Stimulated activated CD4-positive, alpha-beta T cell treated with anti-CD3 and anti-CD28 coated beads, Interleukin-4, amount 100 ng/mL, for 1 hour (primary cell): ENCODE data around the gene ACSF3.

ENCODE experiments used
- DNase-seq: peaks from one replicate; pipeline ENCODE4 v3.0.0-alpha.2; 2020

Gene ACSF3

GRCh38 chr16:89149386-89149785, 55.7 kb downstream of the ACSF3 start:
- no peak for DNase-seq

GRCh38 chr16:89150090-89150835, 56.6 kb downstream of the ACSF3 start:
- no peak for DNase-seq

DNA sequence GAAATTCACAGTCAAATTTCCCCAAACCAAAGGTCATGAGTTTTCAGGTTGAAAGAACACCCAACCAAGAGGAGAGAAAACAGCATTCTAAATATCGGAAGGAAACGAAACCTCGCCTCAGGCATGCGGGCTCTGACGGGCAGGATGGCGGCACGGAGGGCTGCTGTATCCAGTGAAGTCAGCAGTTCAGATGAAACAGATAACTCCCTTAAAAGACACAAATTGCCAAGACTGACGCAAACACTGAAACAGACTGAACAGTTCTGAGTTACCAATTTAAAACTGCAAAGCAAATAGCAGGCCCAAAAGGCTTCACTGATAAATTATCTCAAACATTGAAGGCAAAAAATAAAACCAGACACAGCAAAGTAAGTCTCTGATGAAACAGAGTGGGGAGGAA, 57.3 kb downstream of the ACSF3 start:
- no peak for DNase-seq

DNA sequence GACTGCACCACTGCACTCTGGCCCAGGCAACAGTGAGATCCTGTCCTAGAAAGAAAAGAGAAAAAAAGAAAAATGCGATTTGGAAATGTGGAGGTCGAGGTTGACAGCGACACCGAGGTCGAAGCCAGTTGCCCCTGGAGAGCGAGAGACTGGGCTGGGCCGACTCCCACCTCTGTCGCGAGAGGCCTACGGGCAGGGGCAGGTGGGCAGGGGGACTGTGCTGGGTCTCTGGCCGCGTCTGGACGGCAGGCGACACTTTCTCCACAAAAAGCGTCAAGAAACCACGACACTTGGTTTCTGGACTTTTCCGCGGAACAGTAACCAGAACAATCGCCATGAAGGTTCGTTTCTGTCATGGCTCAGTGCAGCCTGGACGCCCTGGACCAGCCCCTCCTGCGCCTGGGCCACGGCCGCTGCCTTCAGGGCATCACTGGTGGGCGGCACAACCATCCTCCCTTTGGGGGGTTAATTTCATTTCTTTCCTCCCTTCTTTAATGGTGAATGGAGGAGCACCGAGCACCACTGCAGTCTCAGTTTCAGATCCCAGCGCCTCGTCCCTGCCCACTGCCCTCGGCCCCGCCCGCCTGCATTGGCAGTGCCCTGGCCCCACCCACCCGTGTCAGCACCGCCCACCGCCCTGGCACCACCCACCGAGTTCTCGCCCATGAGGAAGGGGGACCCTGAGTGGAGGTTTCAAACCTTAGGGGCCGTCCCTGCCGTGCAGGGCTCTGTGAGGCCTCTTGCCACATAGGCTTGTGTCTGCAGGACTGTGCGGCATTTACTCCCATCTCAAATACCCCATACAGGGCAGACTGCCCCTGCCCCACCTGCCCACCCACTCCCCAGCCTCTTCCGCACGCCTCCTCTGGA, 59.4 kb downstream of the ACSF3 start:
- DNase-seq, result no peak

DNA sequence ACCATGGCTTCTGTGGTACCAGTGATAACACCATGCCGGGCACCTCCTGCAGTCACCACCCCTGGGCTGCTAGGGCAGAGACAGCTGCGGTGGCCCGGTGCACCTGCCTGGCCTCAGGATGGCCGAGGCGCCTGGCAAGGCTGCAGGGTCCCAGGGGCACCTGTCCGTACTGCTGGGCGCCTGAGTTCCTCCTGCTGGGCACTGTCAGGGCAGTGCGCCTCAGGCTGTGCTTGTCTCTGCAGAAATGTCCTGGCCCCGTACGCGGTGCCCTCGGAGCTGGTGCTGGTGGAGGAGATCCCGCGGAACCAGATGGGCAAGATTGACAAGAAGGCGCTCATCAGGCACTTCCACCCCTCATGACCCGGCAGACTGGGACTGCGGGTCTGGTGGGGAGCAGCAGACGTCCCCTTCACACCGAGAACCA, 60.2 kb downstream of the ACSF3 start:
- no peak for DNase-seq

DNA sequence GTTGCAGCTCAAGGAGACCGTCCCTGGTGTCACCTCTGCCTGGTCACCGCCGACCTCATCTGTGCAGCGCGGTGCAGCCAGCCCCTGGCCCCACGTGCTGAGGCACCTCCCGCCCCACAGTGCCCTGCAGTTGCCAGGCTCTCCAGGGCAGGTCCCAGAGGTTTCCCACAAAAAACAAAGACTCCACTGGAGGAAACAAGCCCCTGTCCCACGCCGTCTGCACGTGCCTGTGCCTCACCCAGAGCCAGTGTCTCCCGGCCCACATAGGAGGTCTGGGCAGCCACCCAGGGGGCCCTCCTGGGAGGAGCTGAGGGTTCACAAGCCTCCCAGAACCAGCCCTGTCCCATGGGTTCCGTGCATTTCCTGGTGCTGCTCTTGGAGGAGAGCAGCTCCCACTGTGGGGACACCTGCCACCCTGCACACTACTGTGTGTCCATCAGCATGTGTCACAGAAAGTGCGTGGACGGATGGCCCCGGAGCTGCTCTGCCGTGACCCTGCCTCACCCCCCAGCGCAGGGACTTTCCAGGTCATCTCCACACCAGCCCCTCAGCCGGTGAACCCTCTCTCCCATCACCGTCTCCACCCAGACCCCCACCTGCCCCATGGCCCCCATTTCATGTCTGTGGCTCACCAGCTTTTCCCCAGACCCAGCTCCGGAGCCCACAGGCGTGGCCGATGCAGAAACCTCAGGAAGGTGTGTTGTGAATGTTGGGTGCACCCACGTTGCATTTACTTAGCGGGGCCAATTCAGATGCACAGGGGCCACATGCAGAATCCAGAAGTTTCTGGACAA, 60.9 kb downstream of the ACSF3 start:
- no peak for DNase-seq

GRCh38 chr16:89155184-89155679, 61.6 kb downstream of the ACSF3 start:
- DNase-seq, result no peak

- no peak for DNase-seq
Observed at GRCh38 chr16:89155851-89156739, 62.4 kb downstream of the ACSF3 start.

- no peak for DNase-seq
Observed at GRCh38 chr16:89156740-89157645, 63.3 kb downstream of the ACSF3 start.

DNA sequence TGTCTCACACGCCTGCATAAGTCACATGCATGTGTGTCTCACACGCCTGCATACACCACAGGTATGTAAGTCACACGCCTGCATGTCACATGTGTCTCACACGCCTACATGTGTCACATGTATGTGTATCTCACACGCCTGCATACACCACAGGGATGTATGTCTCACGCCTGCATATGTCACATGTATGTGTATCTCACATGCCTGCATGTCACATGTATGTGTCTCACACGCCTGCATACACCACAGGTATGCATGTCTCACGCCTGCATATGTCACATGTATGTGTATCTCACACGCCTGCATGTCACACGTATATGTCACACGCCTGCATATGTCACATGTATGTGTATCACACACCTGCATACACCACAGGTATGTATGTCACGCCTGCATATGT, 64.1 kb downstream of the ACSF3 start:
- no peak for DNase-seq

GRCh38 chr16:89159066-89159849, 65.6 kb downstream of the ACSF3 start:
- DNase-seq, result no peak

GRCh38 chr16:89159850-89160354, 66.2 kb downstream of the ACSF3 start:
- DNase-seq, result no peak

- no peak for DNase-seq
Observed at GRCh38 chr16:89160977-89161701, 67.5 kb downstream of the ACSF3 start.

GRCh38 chr16:89161763-89162713, 68.4 kb downstream of the ACSF3 start:
- DNase-seq, result no peak

GRCh38 chr16:89163297-89163696, 69.6 kb downstream of the ACSF3 start:
- no peak for DNase-seq

GRCh38 chr16:89164436-89164835, 70.8 kb downstream of the ACSF3 start:
- no peak for DNase-seq

GRCh38 chr16:89164847-89165680, 71.4 kb downstream of the ACSF3 start:
- DNase-seq, result no peak
